Activated B cell treated with CpG ODN at 0.5 μM for 24 hours (primary cell): Measurements from ENCODE around the gene KRTAP10-6. TPM values are rescaled to one million over a fixed set of nuclear protein-coding genes. Genes with fewer than 3 reads are reported as not detected.

Experiments
- ATAC-seq: fragments of 200-7000 bp; cut with Tn5 transposase; one replicate; pipeline ENCODE4 v1.10.0; 2021; ENCODE audit warnings: low read depth, mild to moderate bottlenecking, moderate library complexity
- CTCF ChIA-PET: fragments of 350-600 bp; sonication (Branson Sonifier 250); formaldehyde crosslinking; loops from one replicate; lab custom pipeline; 2021; ENCODE audit warnings: antibody characterized with exemption; lab: Charles Lee
- POLR2A ChIA-PET: fragments of 350-600 bp; sonication (Branson Sonifier 250); formaldehyde crosslinking; loops from one replicate; lab custom pipeline; 2021; ENCODE audit warnings: antibody characterized with exemption; lab: Charles Lee
- DNase-seq: peaks from one replicate; pipeline ENCODE4 v3.0.0; 2022
- H3K27ac Mint-ChIP-seq: one replicate; pipeline ENCODE4 v1.8.0; 2020; ENCODE audit warnings: mixed read lengths
- H3K27me3 Mint-ChIP-seq: one replicate; pipeline ENCODE4 v1.8.0; 2021; ENCODE audit warnings: mixed read lengths
- H3K36me3 Mint-ChIP-seq: one replicate; pipeline ENCODE4 v1.8.0; 2021; ENCODE audit warnings: low read depth, mixed read lengths
- H3K4me1 Mint-ChIP-seq: one replicate; pipeline ENCODE4 v1.8.0; 2021; ENCODE audit warnings: mixed read lengths
- H3K4me3 Mint-ChIP-seq: one replicate; pipeline ENCODE4 v1.8.0; 2020; ENCODE audit warnings: mild to moderate bottlenecking, mixed read lengths
- H3K9me3 Mint-ChIP-seq: one replicate; pipeline ENCODE4 v1.8.0; 2020; ENCODE audit warnings: mixed read lengths
- CTCF ChIP-seq: fragments of 200-600 bp; IDR thresholded peaks from one replicate; pipeline ENCODE4 v1.8.0; 2022; ENCODE audit warnings: antibody characterized with exemption, mild to moderate bottlenecking
- intact Hi-C: fragments of 100-400 bp; cut with micrococcal nuclease; formaldehyde crosslinking; loops from one replicate; pipeline ENCODE4 v1.15.1; 2024
- total RNA-seq: library from RNA; stranded (reverse); gene quantifications from 2 replicates; pipeline ENCODE4 v1.2.3, GENCODE V29; 2022

KRTAP10-6 gene
- total RNA-seq, 1 donor from 2014 or later = not detected

GRCh38 chr21:44590311-44590721 lies 2.0 kb downstream of the KRTAP10-6 start:
- no peak overlapping the region for H3K27ac Mint-ChIP-seq
- H3K27me3 Mint-ChIP-seq = peaks cover 42% of the 10 kb centered on the region
- CTCF ChIA-PET = no interaction called here
- no peak overlapping the region for H3K4me3 Mint-ChIP-seq
- no peaks in the 10 kb centered on the region for H3K9me3 Mint-ChIP-seq
- intact Hi-C loops = no loop called here
- POLR2A ChIA-PET = no interaction called here
- ATAC-seq = no peak
- H3K4me1 Mint-ChIP-seq = no peaks in the 10 kb centered on the region
- no peaks in the 10 kb centered on the region for H3K36me3 Mint-ChIP-seq
- DNase-seq = no peak
- TF ChIP-seq CTCF = no peak

DNA sequence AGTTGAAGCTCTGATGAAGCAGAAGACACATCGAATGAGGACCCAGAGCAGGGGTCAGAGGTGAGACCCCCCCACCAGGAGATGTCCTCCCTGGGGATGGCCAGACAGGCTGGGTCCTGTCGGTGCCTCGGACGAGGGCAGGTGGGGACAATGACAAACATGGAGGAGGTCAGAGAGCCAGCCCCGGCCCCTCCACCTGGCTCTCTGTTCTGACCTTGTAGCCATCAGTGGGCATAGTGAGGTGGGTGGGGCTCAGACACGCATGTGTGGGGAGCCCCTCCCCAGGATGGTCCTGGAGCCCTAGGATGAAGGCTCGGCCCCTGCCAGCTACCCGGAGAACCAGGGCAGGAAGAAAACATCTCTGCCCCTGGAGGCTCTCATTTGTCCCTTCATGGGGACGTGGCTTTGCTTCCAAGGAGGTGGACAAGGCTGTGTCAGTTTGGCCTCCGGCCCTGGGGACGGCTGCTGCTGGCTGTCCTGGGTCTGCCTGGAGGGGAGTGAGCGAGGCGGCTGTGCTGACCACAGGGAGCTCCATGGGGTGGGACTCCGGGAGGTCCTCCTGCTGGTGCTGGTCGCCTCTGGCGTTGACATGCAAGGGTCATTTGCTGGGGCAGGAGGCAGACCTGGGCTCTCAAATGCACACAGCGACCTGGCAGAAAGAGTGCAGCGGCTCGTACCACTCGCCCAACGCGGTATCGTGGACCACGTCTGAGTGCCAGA lies 2.6 kb downstream of the KRTAP10-6 start:
- CTCF ChIA-PET = no interaction called here
- no peak for TF ChIP-seq CTCF
- H3K36me3 Mint-ChIP-seq = no peaks in the 10 kb centered on the region
- H3K27me3 Mint-ChIP-seq = peaks cover 45% of the 10 kb centered on the region
- intact Hi-C loops = no loop called here
- H3K4me3 Mint-ChIP-seq = no peak overlapping the region
- ATAC-seq = no peak
- H3K4me1 Mint-ChIP-seq = no peaks in the 10 kb centered on the region
- no peaks in the 10 kb centered on the region for H3K9me3 Mint-ChIP-seq
- no peak for DNase-seq
- H3K27ac Mint-ChIP-seq = no peak overlapping the region
- POLR2A ChIA-PET = no interaction called here

- POLR2A ChIA-PET = no interaction called here
- no peaks in the 10 kb centered on the region for H3K4me1 Mint-ChIP-seq
- peaks cover 50% of the 10 kb centered on the region for H3K27me3 Mint-ChIP-seq
- H3K9me3 Mint-ChIP-seq = no peaks in the 10 kb centered on the region
- no peak for TF ChIP-seq CTCF
- no peak for DNase-seq
- no peak for ATAC-seq
- no peak overlapping the region for H3K27ac Mint-ChIP-seq
- H3K36me3 Mint-ChIP-seq = no peaks in the 10 kb centered on the region
- CTCF ChIA-PET = no interaction called here
- intact Hi-C loops = no loop called here
- no peak overlapping the region for H3K4me3 Mint-ChIP-seq
Observed at GRCh38 chr21:44589094-44589493, 3.2 kb downstream of the KRTAP10-6 start.

- Mint-ChIP-seq H3K4me3 (no peak overlapping the region), H3K36me3 (no peaks in the 10 kb centered on the region), H3K9me3 (peaks cover 8% of the 10 kb centered on the region), H3K27me3 (peaks cover 41% of the 10 kb centered on the region), H3K4me1 (no peaks in the 10 kb centered on the region), H3K27ac (no peak overlapping the region)
- intact Hi-C loops = no loop called here
- ChIA-PET CTCF (no interaction called here), POLR2A (no interaction called here)
- DNase-seq (no peak), ATAC-seq (no peak)
- no peak for TF ChIP-seq CTCF
Observed at GRCh38 chr21:44585892-44586291, 6.4 kb downstream of the KRTAP10-6 start.

- Mint-ChIP-seq H3K27me3 (peaks cover 44% of the 10 kb centered on the region), H3K9me3 (peaks cover 8% of the 10 kb centered on the region), H3K4me3 (no peak overlapping the region), H3K27ac (no peak overlapping the region), H3K36me3 (no peaks in the 10 kb centered on the region), H3K4me1 (no peaks in the 10 kb centered on the region)
- DNase-seq (no peak), ATAC-seq (no peak)
- ChIA-PET POLR2A (no interaction called here), CTCF (no interaction called here)
- intact Hi-C loops = no loop called here
- no peak for TF ChIP-seq CTCF
Observed at GRCh38 chr21:44583800-44584147, 8.5 kb downstream of the KRTAP10-6 start.
